WERI-Rb-1 (cell line): ENCODE data around the gene STK11.

Experiments used
- DNase-seq: peaks from one replicate; pipeline ENCODE4 v3.0.0-alpha.2; 2020
- H3K27ac ChIP-seq: fragments of 250-450 bp; sonication (Bioruptor Pico); 2 replicates; pipeline ENCODE4 v1.5.1; 2020; ENCODE audit warnings: mild to moderate bottlenecking, moderate library complexity
- H3K27me3 ChIP-seq: fragments of 250-450 bp; sonication (Bioruptor Pico); 2 replicates; pipeline ENCODE4 v1.5.1; 2021; ENCODE audit warnings: mild to moderate bottlenecking, low read depth, moderate library complexity; ENCODE audit not compliant: insufficient read depth, severe bottlenecking
- H3K36me3 ChIP-seq: fragments of 250-450 bp; sonication (Bioruptor Pico); 2 replicates; pipeline ENCODE4 v1.5.1; 2020; ENCODE audit warnings: mild to moderate bottlenecking, moderate library complexity
- H3K4me3 ChIP-seq: 2 replicates; pipeline ENCODE4 v1.5.1; 2011; ENCODE audit warnings: low read depth, mild to moderate bottlenecking, control low read depth, low read length
- H3K9me3 ChIP-seq: fragments of 250-450 bp; sonication (Bioruptor Pico); 2 replicates; pipeline ENCODE4 v1.5.1; 2021; ENCODE audit warnings: mild to moderate bottlenecking, moderate library complexity; ENCODE audit not compliant: severe bottlenecking
- TF ChIP-seq, protein P1 (sequence below): IDR thresholded peaks from 2 replicates; pipeline ENCODE4 v1.5.1; 2011; ENCODE audit warnings: low read depth, mild to moderate bottlenecking, control low read depth, inconsistent platforms, low read length

The STK11 gene

DNA sequence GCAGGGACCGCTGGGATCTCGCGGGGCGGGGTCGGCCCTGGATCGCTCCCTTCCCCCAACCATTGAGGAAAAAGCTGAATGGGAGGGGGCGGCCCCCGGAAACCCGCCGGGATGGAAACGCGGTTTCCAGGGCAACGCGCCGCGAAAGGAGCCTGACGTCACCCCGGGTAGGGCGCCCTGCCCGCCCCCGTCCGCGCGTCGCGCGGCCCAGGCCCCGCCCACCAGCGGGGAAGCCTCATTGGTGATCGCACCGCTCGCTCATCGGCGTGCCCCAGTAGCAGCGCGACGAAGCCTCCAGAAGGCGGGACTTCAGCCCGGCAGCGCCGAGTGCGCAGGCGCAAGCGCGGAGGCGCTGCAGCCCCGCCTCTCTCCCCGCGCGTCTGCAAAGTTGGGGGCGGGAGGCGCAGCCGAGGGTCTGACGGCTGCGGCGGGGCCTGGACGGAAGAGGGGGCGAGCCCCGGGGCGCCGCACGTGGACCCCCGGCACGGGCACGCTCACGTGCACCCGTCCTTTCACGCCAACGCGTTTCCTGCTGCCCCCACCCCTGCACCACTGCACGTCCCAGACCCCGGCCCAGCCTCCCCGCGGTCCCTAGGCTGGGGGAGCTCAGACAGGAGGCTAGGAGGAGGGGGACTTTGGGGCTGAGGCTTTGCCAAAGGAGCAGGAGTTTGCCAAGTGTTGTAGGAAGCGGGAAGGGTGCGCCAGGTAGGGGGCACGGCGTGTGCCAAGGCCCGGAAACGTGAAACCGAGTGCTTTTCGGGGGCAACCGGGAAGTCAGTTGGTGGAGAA, 55.4 kb downstream of the STK11 start:
- TF ChIP-seq, protein P1, sequence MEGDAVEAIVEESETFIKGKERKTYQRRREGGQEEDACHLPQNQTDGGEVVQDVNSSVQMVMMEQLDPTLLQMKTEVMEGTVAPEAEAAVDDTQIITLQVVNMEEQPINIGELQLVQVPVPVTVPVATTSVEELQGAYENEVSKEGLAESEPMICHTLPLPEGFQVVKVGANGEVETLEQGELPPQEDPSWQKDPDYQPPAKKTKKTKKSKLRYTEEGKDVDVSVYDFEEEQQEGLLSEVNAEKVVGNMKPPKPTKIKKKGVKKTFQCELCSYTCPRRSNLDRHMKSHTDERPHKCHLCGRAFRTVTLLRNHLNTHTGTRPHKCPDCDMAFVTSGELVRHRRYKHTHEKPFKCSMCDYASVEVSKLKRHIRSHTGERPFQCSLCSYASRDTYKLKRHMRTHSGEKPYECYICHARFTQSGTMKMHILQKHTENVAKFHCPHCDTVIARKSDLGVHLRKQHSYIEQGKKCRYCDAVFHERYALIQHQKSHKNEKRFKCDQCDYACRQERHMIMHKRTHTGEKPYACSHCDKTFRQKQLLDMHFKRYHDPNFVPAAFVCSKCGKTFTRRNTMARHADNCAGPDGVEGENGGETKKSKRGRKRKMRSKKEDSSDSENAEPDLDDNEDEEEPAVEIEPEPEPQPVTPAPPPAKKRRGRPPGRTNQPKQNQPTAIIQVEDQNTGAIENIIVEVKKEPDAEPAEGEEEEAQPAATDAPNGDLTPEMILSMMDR = no peak
- peak; percentile 95 for DNase-seq
- H3K4me3 ChIP-seq = peak overlapping the region; percentile 64
- H3K27ac ChIP-seq = peak overlapping the region; percentile 74
- peaks cover 20% of the 10 kb centered on the region for H3K36me3 ChIP-seq
- no peaks in the 10 kb centered on the region for H3K9me3 ChIP-seq
- H3K27me3 ChIP-seq = no peaks in the 10 kb centered on the region

DNA sequence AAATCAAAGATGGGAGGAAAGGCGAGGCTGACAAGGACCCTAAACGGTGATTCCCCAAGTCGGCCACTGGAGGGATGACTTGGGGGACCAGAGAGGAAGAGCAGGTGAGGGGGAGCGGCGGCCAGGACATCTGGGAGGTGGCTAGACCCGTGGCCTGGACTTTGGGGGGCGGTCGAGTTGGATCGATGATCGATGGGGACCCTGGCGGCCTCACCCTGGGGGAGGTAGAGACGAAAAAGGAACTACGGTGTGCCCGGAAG, 55.9 kb downstream of the STK11 start:
- Histone ChIP-seq H3K27me3 (no peaks in the 10 kb centered on the region), H3K4me3 (peak overlapping the region; percentile 64), H3K9me3 (no peaks in the 10 kb centered on the region), H3K36me3 (peaks cover 17% of the 10 kb centered on the region), H3K27ac (peak overlapping the region; percentile 74)
- TF ChIP-seq, protein P1 = peak; percentile 25; the same call in 1 of the 2 replicates
- DNase-seq = no peak

DNA sequence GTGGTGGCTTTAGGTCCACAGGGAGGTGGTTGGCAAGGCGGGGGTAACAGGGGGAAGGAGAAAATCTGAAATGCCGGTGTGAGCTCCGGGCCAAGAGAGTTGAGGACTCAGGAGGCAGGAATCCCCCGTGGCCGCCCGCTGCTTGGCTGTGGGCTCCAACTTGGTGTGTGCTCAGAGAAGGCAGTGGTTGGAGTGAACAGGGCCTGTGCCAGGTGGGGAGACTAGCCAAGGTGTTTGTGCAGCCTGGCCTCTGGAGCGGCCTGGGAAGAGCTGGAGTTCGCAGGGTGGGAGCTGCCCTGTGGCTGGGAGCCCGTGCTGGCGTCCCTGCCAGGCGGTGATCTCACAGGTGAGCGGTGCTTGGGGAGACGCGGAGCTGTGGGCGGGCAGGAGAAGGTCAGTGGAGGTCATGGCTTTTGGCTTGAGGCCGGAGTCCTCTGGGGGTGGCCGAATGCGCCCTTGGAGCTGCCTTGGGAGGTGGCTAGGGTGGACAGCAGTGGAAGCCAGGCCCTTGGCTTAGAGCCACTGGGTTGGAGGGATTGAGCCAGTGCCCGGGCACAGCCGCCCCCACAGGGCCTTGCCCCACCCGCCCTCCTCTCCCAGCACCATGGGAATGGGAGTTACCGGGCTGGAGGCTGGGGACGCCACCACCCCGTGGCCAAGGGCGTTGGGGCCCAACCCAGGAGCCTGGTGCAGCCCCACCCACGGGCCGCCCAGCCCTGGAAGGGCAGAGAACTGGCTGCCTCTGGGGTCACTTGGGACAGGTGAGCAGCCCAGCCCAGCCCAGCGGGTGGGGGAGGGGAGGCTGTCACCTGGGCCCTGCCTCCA, 56.4 kb downstream of the STK11 start:
- Histone ChIP-seq H3K27me3 (no peaks in the 10 kb centered on the region), H3K4me3 (peak overlapping the region; percentile 64), H3K27ac (peak overlapping the region; percentile 74), H3K36me3 (peaks cover 11% of the 10 kb centered on the region), H3K9me3 (no peaks in the 10 kb centered on the region)
- no peak for DNase-seq
- TF ChIP-seq, protein P1 = no peak

DNA sequence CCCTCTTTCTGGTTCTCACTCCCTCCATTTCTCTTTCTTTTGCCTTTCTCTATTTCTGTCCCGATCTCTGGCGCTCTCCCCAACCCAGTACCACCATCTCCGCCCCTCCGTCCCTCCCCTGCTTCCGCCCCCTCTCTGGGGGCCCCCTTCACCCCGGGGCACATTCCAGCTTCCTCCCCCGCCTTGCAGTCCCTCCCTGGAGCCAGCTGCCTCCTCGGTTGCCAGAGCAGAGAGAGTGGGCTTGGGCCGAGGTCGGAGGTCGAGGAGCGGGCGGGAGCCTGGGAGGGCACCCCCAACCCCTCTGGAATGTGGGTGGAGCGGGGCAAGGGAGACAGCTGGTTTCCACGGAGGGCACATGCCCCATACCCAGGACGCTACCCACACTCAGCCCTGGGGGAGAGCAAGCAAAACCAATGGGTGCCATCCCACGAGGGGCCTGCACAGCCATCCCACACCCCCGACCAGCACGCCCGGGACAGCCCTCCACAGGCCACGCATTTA, 57.1 kb downstream of the STK11 start:
- no peak for DNase-seq
- Histone ChIP-seq H3K27ac (no peak overlapping the region), H3K4me3 (no peak overlapping the region), H3K27me3 (no peaks in the 10 kb centered on the region), H3K9me3 (no peaks in the 10 kb centered on the region), H3K36me3 (peaks cover 4% of the 10 kb centered on the region)
- TF ChIP-seq, protein P1 = no peak

DNA sequence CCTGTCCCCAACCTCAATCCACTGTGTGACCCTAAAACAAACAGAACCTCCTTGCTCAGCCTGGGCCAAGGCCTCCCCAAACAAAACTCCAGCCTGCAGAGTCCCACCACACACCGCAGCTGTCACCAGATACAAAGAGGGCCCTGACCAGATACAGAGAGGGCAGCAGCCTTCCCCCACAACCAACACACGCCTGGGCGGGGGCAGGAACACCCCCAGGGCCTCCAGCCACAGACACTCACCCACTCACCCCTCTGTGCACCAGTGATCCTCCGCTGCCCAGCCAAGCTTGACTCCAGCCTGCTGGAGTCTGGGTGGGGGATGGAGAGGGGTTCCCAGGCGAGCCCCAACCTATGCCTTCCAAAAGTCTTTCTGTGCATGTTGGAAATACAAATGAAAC, 57.6 kb downstream of the STK11 start:
- TF ChIP-seq, protein P1 = no peak
- no peak overlapping the region for H3K27ac ChIP-seq
- H3K4me3 ChIP-seq = no peak overlapping the region
- peaks cover 1% of the 10 kb centered on the region for H3K36me3 ChIP-seq
- no peaks in the 10 kb centered on the region for H3K9me3 ChIP-seq
- DNase-seq = no peak
- no peaks in the 10 kb centered on the region for H3K27me3 ChIP-seq
